ENCODE measurements around the gene DNAJC8. TPM values are rescaled to one million over a fixed set of nuclear protein-coding genes. Genes with fewer than 3 reads are reported as not detected.

The DNAJC8 gene
- total RNA-seq, 4 donors from 2014 or later = 77.7 to 83.1 (median 79.9) TPM

DNA sequence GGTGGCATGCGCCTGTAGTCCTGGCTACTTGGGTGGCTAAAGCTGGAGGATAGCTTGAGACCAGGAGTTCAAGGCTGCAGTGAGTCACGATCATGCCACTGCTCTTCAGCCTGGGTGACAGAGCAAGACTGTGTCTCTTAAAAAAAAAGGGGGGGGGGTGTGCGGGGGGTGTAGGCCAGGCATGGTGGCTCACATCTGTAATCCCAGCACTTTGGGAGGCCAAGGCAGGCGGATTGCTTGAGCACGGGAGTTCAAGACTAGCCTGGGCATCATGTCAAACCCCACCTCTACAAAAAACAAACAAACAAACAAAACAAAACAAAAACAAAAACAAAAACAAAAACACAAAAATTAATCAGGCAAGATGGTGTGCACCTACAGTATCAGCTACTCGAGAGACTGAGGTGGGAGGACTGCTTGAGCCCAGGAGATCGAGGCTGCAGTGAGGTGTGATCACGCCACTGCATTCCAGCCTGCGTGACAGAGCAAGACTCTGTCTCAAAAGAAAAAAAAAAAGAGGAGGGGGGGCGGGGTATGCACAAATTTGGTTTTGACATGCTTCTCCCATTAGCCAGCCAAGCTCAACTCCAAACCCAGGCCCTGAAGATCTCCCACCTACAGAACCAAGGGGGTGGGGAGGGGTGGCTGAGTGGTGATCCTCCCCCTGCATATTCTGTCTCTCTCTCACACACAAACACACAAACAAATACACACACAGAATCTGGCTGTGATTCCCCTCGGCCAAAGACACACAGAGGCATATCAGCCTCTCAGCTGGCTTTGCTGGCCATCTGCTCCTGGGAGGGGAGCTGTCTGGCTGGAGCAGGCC, 59.5 kb downstream of the DNAJC8 start:
- Histone ChIP-seq H3K4me1 (peaks cover 0 to 20% (median 5%) of the 10 kb centered on the region in 4 donors), H3K4me3 (peak overlapping the region in 1 of 4 donors; percentile 36), H3K36me3 (no peaks in the 10 kb centered on the region), H3K9me3 (no peaks in the 10 kb centered on the region), H3K27me3 (no peaks in the 10 kb centered on the region), H3K27ac (peak overlapping the region in 1 of 4 donors; percentile 36)
- 67% methylated on average over 11 of the region's 11 CpGs for WGBS, 2 donors
- DNase-seq (ENCODE audit: low spot score in 2 of 2) = no peak
- TF ChIP-seq CTCF (IDR thresholded peaks at IDR 0.05) (no peak), EP300 (IDR thresholded peaks at IDR 0.05) (no peak), POLR2A (IDR thresholded peaks at IDR 0.05) (no peak)

GRCh38 chr1:28172713-28173150, 60.1 kb downstream of the DNAJC8 start:
- WGBS, 2 donors = 55 to 66% methylated on average over 8 of the region's 8 CpGs
- TF ChIP-seq POLR2A (IDR thresholded peaks at IDR 0.05) = no peak
- TF ChIP-seq EP300 (IDR thresholded peaks at IDR 0.05) = peak in 1 of 2 donors; percentile 23
- no peaks in the 10 kb centered on the region for H3K9me3 ChIP-seq
- H3K27ac ChIP-seq = peak overlapping the region in 1 of 4 donors; percentile 45
- H3K4me3 ChIP-seq = no peak overlapping the region
- no peak for DNase-seq (ENCODE audit: low spot score in 2 of 2)
- H3K36me3 ChIP-seq = no peaks in the 10 kb centered on the region
- H3K4me1 ChIP-seq = peaks cover 0 to 20% (median 5%) of the 10 kb centered on the region in 4 donors
- no peaks in the 10 kb centered on the region for H3K27me3 ChIP-seq

GRCh38 chr1:28171246-28171645, 61.6 kb downstream of the DNAJC8 start:
- Histone ChIP-seq H3K27me3 (no peaks in the 10 kb centered on the region), H3K4me3 (no peak overlapping the region), H3K36me3 (no peaks in the 10 kb centered on the region), H3K27ac (no peak overlapping the region), H3K4me1 (peaks cover 0 to 20% (median 5%) of the 10 kb centered on the region in 4 donors), H3K9me3 (no peaks in the 10 kb centered on the region)
- TF ChIP-seq CTCF (IDR thresholded peaks at IDR 0.05) (no peak), POLR2A (IDR thresholded peaks at IDR 0.05) (no peak), EP300 (IDR thresholded peaks at IDR 0.05) (no peak)
- DNase-seq (ENCODE audit: low spot score in 2 of 2) = no peak
- WGBS, 2 donors = 77 to 91% methylated on average over 7 of the region's 7 CpGs

GRCh38 chr1:28170001-28170596, 62.7 kb downstream of the DNAJC8 start:
- Histone ChIP-seq H3K4me3 (no peak overlapping the region), H3K36me3 (no peaks in the 10 kb centered on the region), H3K9me3 (peaks cover 0 to 3% (median 0%) of the 10 kb centered on the region in 4 donors), H3K27me3 (no peaks in the 10 kb centered on the region), H3K27ac (no peak overlapping the region), H3K4me1 (peaks cover 0 to 20% (median 5%) of the 10 kb centered on the region in 4 donors)
- WGBS, 2 donors = 96% methylated on average over 2 of the region's 2 CpGs
- no peak for DNase-seq (ENCODE audit: low spot score in 2 of 2)
- TF ChIP-seq EP300 (IDR thresholded peaks at IDR 0.05) = no peak
- TF ChIP-seq POLR2A (IDR thresholded peaks at IDR 0.05) = no peak
- no peak for TF ChIP-seq CTCF (IDR thresholded peaks at IDR 0.05)

DNA sequence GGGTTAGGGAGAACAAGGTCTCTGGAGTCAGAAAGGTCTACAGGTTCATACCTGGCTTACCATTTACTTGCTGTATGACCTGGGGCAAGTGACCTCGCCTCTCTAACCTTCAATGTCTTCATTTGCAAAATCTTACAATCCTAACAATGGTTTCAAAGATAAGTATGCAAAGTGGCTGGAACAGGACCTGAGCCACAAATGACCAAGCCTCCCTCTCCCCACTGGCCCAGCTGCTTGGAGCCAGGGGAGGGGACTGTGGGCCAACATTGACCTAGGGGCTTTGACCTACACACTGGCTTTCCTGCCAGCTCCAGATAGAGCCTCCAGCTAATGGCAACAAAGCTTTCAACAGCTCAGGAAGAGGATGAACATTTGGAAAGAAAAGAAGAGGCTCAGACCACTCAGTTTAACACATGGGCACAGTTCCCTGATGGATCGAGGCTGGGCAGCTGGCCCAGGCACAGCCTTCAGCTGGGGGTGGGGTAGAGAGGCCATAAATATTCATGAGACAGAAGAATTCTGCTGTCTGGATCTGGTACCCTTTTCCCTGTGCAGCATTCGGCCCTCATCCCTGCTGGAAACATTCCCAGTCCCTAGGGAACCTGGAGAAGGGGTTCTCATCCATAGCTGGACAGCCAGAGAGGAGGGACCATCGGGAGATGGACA, 69.2 kb downstream of the DNAJC8 start:
- Histone ChIP-seq H3K4me3 (no peak overlapping the region), H3K27me3 (no peaks in the 10 kb centered on the region), H3K36me3 (no peaks in the 10 kb centered on the region), H3K9me3 (peaks cover 0 to 3% (median 0%) of the 10 kb centered on the region in 4 donors), H3K27ac (no peak overlapping the region), H3K4me1 (peaks cover 0 to 10% (median 0%) of the 10 kb centered on the region in 4 donors)
- DNase-seq (ENCODE audit: low spot score in 2 of 2) = no peak
- TF ChIP-seq CTCF (IDR thresholded peaks at IDR 0.05) = no peak
- TF ChIP-seq EP300 (IDR thresholded peaks at IDR 0.05) = no peak
- TF ChIP-seq POLR2A (IDR thresholded peaks at IDR 0.05) = no peak
- WGBS, 2 donors = 46 to 47% methylated on average over 4 of the region's 4 CpGs

All from tibial nerve (tissue), 4 donors.